ENCODE data around the gene ATP1B3.

ATP1B3 gene

DNA sequence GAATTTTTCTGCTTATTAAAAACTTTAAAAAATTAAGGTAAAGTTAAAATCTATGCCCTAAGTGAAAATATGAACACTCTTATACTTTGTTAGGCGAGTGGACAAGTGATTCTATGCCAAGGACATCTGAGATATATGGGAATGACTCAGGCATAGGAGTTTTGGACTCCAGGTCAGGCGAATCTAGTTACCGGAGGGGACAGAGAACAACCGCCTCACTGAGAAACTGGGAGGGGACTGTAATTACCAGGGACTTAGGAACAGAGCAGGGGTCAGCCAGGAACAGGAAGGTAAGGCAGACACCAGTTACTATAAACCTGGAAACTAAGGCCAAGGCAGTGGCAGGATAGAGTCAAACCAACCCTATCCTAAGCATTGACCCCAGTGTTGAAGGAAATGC, 16.8 kb upstream of the ATP1B3 start:
- no peak for DNase-seq (ENCODE audit: low spot score)
- in situ Hi-C loops (cut with MboI; ENCODE audit: low pct_unique_long_range_greater_than_20kb, low sequenced_read_pairs, unreplicated experiment) = no loop called here
- TF ChIP-seq, protein P1, sequence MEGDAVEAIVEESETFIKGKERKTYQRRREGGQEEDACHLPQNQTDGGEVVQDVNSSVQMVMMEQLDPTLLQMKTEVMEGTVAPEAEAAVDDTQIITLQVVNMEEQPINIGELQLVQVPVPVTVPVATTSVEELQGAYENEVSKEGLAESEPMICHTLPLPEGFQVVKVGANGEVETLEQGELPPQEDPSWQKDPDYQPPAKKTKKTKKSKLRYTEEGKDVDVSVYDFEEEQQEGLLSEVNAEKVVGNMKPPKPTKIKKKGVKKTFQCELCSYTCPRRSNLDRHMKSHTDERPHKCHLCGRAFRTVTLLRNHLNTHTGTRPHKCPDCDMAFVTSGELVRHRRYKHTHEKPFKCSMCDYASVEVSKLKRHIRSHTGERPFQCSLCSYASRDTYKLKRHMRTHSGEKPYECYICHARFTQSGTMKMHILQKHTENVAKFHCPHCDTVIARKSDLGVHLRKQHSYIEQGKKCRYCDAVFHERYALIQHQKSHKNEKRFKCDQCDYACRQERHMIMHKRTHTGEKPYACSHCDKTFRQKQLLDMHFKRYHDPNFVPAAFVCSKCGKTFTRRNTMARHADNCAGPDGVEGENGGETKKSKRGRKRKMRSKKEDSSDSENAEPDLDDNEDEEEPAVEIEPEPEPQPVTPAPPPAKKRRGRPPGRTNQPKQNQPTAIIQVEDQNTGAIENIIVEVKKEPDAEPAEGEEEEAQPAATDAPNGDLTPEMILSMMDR (IDR thresholded peaks at IDR 0.05; ENCODE audit: extremely low read depth, insufficient read depth, missing control alignments) = no peak

DNA sequence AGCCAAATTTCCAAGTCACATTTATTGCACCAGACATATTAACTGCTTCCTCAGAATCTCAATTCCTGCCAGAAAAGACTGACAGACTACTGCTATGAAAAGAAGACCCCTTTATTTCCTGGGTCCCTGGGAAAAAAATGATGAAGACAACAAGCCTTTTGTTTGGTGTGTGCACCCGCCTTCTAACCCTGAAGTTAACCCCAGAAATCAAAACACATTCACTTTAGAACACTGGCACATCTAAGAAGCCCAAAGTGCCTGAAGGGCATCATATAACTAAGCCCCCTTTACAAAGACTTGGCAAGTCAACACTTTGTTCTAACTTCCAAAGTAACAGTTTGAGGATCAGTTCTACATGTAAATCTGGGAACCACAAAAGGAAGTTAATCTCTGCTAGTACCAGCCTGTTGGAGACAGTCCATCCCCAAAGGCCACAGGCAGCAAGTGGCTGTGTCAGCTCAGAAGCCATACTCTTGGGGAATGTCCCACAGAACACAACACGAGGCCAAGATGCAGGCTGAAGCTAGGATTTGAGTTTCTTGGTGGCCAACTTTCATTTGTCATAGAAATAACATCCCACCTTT, 16.3 kb upstream of the ATP1B3 start:
- in situ Hi-C loops (cut with MboI; ENCODE audit: low pct_unique_long_range_greater_than_20kb, low sequenced_read_pairs, unreplicated experiment) = no loop called here
- TF ChIP-seq, protein P1 (IDR thresholded peaks at IDR 0.05; ENCODE audit: extremely low read depth, insufficient read depth, missing control alignments) = no peak
- DNase-seq (ENCODE audit: low spot score) = no peak

DNA sequence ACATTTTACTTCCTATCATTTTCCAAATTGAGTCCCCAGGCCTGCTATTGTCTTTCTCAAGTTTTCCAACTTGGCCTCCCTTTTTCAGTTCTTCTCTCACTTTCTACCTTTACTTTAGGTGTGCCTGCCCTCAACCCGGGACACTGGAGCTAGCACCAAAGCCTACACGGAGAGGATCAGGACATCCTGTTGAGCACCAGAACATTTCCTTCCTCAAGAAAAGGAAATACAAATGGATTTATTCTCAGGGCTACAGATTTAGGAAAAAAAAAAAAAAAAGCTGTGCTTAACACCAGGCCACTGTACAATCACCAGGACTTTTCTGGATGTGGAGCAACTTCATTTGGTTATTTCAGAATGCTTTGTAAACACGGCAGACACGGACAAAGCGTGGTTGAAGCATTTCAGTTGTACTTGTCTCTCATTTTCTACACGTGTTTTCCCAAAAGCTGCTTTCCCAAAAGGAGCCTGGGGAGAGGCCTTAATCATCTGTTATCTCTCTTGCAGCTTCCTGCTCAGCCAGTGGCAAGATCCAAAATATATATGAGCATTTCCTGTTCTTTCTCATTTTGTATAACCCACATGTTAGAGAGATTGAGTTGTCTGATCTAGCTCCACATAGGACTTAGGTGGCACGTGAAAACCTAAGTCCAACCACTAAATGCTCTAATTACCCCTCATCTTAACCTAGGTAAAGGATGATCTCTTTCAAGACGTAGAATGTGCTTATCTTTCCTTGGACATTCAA, 15.5 kb upstream of the ATP1B3 start:
- no peak for DNase-seq (ENCODE audit: low spot score)
- in situ Hi-C loops (cut with MboI; ENCODE audit: low pct_unique_long_range_greater_than_20kb, low sequenced_read_pairs, unreplicated experiment) = no loop called here
- TF ChIP-seq, protein P1 (IDR thresholded peaks at IDR 0.05; ENCODE audit: extremely low read depth, insufficient read depth, missing control alignments) = no peak

DNA sequence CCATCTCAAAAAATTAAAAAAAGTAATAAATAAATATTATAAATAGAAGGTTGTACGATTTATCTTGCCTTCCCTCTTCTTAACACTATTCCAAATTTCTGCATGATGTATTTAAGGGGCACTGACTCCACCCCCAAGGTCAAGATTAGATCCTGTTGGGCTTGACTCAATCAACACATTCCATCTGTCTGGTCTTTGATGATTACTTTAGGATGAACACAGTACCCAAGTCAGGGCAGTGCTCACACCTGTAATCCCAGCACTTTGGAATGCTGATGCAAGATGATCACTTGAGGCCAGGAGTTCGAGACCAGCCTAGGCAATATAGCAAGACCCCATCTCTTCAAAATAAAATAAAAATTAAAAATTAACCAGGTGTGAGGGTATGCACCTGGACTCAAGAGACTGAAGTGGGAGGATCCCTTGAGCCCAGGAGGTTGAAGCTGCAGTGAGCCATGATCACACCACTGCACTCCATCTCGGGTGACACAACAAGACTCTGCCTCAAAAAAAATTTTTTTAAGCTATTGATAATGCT, 14.1 kb upstream of the ATP1B3 start:
- TF ChIP-seq, protein P1 (IDR thresholded peaks at IDR 0.05; ENCODE audit: extremely low read depth, insufficient read depth, missing control alignments) = no peak
- DNase-seq (ENCODE audit: low spot score) = no peak
- in situ Hi-C loops (cut with MboI; ENCODE audit: low pct_unique_long_range_greater_than_20kb, low sequenced_read_pairs, unreplicated experiment) = no loop called here

DNA sequence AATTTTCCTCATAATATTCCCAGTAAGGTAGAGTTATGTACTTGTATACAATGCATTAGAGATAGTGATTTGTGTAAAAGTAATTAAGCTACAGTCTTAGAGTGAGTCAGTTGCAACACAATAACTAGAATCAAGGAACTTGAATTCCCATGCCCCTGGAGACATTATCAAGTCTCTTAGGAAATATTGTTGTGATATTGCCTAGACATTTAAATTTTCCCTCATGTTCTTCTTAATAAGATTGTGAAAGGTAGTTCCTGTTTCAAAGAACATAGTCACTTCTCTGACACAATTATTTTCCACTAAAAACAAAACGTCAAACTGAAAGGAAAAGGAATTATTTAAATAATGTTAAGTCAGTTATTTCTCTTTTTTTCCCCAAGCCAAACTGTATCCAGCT, 13.0 kb upstream of the ATP1B3 start:
- in situ Hi-C loops (cut with MboI; ENCODE audit: low pct_unique_long_range_greater_than_20kb, low sequenced_read_pairs, unreplicated experiment) = no loop called here
- TF ChIP-seq, protein P1 (IDR thresholded peaks at IDR 0.05; ENCODE audit: extremely low read depth, insufficient read depth, missing control alignments) = no peak
- DNase-seq (ENCODE audit: low spot score) = no peak

DNA sequence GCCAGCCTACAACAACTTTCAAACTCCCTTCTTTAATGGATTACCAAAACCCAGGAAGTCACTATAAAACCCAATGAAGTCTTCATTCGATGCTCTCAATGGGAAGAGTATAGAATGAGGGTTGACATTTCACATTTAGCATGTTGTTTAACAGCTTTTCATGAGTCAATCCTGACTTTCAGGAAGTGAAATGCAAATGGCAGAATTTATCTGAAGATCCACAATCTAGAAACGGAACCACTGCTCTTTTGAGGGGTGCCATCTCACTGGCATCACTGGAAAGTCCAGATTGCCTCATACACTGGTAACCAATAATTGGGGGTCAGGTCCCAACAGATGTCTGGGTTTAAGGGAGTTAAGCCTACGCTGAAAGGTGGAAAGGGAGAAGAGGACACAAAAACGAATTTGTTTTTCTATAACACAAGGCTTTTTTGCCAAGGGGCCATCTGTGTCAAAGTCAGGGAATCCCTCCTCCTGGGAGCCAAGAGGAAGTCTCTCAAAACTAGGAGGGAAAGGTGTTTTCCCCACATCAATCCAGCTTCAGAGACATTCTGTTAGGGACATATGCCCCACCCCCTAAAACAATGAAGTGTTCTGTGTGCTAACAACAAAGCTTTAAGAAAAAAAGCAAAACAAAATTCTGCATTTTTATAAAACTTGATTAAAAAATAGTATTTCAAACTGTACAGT, 12.0 kb upstream of the ATP1B3 start:
- DNase-seq (ENCODE audit: low spot score) = no peak
- TF ChIP-seq, protein P1 (IDR thresholded peaks at IDR 0.05; ENCODE audit: extremely low read depth, insufficient read depth, missing control alignments) = no peak
- in situ Hi-C loops (cut with MboI; ENCODE audit: low pct_unique_long_range_greater_than_20kb, low sequenced_read_pairs, unreplicated experiment) = no loop called here

All from GM13977 (cell line).